Measurements from ENCODE around the gene SYNJ2.

The SYNJ2 gene

DNA sequence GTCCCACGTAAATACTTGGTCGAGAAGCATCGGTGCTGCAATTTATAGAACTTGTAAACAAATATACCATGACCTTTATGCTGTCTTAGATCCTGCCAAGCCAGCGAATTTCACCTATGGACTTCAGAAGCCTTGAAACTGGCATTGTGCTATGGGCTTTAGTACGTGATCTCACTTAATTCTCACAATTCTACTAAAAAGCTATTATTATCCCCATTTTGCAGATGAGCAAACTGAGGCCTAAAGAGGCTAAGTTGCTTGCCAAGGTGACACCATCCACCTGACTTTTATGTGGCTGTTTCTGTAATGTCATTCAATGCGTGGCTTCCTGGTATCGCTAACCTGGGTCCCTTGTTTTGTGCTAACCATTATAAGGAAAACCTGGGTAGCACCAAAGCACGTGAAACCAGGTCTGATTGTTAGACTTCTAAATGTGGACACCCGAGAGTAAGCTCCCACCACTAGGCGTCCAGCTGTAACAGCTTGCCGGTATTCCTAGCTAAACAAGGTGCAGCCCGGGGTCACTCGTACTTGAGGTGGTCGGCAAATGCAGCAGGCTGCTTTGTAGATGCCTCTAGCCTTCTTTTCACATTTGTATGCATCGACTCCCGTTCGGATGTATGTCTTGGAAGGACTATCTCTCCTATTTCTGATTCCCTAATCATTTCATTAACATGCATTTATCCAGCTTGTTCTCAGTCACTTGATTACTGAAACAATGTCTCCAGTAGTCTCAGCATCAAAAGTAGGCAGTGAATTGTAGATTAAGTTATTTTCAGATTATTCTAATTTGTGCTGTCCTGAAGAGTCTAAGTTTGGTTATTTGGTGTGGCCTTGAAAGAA lies 1.1 kb downstream of the SYNJ2 start:
- DNase-seq (ENCODE audit: low spot score): no peak

DNA sequence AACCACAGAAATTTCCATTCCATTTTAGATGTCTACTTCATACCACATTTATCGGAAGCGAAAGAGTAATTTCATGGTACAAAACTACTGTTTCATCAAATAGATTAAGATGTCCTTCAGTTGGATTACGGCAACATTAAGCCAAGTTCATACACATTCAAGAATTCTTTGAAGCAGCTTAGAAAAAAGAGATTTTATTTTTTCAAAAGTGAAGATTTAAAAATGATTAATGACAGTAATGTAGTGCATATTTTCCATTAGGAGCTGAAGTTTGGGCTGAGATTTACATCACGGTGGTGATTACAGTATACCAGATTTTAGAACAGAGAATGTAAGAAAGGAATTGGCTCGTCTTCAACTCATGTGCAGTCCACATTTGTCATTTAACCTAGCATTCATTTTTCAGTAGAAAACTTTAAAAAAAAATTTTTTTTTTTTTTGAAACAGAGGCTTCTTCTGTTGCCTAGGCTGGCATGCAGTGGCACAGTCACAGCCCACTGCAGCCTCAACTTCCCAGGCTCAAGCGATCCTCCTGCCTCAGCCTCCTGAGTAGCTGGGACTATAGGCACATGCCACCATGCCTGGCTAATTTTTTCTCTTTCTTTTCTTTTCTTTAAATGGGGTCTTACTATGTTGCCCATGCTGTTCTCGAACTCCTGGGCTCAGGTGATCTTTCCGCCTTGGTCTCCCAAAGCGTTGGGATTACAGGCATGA lies 1.9 kb downstream of the SYNJ2 start:
- no peak for DNase-seq (ENCODE audit: low spot score)

GRCh38 chr6:157984128-157984527 lies 2.5 kb downstream of the SYNJ2 start:
- no peak for DNase-seq (ENCODE audit: low spot score)

- DNase-seq (ENCODE audit: low spot score): no peak
Measured at GRCh38 chr6:157984686-157985225, 3.1 kb downstream of the SYNJ2 start.

DNA sequence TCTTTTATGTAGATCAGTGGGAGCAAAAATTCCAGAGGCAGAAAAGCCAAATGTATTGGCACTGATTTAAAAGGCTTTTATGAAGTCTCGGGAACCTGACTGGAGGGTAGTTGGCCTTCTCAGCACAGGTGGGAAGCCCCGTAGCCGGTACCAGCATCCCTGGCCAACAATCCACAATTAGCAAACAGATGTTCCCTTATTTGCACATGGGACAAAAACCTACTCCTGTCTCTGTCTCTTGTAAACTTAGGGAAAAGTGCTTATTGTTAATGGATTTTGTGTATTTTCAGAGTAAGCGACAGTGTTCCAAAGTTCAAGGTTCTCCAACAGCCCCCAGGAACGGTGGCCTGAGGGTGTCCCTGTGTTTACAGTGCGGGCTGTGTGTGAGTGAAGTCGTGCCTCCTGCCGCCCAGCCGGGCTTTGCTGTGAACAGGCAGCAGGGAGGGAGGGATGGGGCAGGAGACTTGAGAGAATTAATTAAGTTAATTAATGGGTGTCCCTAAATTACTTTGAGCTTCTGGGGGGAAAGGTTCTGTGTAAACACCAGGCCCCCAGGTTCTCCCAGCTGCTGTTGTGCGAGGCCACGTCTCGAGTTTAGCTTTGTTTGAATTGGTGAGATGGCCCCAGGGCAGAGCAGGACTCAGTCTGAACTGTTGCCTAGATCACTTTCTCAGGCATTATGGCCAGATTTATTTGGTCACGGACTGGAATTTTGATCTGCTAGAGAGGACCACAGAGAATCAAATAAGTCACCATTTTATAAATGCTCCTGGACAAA lies 3.9 kb downstream of the SYNJ2 start:
- DNase-seq (ENCODE audit: low spot score): no peak

DNA sequence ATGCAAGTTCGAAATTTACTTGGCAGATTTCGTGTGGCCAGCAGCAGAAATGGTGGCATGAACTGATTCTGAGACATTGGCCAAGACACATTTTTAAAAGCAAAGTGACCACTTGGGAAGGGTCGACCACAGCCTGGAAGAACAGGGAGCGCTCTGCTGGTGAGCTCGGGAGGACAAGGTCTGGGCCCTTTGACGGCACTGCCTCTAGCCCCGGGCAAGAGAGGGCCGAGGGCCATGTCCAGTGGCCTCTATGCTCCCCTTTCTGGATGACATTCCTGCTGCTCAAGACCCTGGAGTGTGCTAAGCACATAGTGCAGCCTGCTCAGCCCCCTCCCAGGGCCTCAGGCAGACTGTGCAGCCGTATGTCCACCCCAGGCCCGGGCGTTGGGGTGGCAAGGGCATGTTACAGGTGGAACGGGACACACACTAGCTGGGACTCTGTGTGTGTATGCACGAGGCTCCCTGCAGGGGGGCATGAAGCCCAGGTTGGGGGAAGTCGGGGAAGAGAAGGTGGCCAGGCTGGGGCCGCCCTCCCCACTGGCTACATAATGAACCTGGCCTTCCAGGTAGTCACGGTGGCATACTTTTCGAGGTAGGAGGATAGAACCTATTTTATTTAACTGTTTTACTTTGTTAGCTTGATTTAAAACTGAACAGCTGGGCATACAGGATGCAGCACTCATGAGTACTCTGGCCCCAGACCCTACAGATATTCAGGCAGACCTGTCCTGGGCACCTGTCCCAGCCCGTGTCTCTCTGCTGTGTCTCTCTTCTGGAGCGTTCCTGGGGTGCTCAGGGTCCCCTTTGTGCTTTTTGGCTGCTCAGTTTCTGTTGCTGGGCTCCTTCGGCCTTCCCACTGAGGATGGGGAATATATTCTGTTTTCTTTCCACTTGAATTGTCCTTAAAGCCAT lies 6.4 kb downstream of the SYNJ2 start:
- DNase-seq (ENCODE audit: low spot score): no peak

- DNase-seq (ENCODE audit: low spot score): no peak
Measured at GRCh38 chr6:157988700-157989063, 7.0 kb downstream of the SYNJ2 start.

GRCh38 chr6:157989541-157990289 lies 8.1 kb downstream of the SYNJ2 start:
- no peak for DNase-seq (ENCODE audit: low spot score)

- peak; percentile 31 for DNase-seq (ENCODE audit: low spot score)
Measured at GRCh38 chr6:157990321-157991066, 8.8 kb downstream of the SYNJ2 start.

GRCh38 chr6:157991067-157991432 lies 9.4 kb downstream of the SYNJ2 start:
- no peak for DNase-seq (ENCODE audit: low spot score)

DNA sequence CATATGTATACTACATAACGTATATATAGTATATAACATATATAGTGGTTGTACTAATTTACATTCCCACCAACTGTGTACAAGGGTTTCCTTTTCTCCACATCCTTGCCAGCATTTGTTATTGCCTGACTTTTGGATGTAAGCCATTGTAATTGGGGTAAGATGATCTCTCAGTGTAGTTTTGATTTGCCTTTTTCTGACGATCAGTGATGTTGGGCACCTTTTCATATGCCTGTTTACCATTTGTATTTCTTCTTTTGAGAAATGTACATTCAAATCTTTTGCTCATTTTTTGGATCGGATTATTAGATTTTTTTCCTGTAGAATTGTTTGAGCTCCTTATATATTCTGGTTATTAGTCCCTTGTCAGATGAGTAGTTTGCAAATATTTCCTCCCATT lies 11.4 kb downstream of the SYNJ2 start:
- no peak for DNase-seq (ENCODE audit: low spot score)

DNA sequence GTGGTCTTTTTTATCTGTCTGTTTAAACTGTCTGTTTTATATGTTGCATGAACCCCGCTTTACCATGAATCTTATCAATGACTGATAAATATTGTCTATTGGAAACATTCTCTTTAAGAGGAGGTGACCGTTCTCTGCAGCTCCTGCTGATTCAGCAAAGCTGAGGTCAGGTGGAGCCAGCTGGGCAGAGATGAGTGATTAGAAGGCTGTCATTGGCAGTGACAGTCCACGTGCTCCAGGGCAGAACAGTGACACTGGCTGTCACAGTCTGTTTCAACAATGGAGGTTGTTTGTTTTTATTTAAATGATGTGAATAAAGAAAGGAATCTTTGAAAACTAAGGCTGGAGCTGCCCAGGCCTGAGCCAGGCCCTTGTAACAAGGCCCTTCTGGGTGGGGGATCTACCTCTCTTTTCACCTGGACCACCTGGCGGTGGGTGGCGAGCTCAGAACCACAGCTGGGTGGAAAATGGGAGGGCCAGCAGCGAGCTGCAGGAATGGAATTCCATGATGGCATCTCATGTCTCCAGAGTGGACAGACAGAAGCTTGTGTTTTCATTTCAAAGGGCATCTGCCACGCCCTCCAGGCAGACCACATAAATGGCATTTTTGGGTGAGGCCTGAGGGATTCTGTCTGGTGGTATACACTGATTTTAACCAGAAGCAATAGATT lies 12.6 kb downstream of the SYNJ2 start:
- no peak for DNase-seq (ENCODE audit: low spot score)

- no peak for DNase-seq (ENCODE audit: low spot score)
Measured at GRCh38 chr6:157995458-157995857, 13.8 kb downstream of the SYNJ2 start.

DNA sequence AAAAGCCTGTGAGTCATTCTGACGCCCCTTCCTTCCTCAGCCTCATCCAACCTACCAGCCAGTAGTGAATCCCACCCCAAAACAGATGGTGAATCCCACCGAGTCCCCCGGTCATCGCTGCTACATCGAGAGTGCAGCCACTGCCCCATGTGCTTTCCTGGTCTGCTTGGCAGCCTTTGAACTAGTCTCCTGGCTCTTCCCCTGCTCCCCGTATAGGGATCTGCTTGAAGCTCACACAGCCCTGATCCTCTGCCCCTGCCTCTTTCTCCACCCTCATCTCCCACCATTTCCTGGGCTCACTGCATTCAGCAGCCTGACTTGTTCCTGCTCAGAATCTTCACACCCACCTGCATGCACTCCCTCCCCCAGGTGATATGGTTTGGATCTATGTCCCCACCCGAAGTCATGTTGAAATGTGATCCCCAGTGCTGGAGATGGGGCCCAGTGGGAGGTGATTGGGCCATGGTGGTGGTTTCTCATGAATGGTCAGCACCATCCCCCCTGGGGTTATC lies 14.6 kb downstream of the SYNJ2 start:
- DNase-seq (ENCODE audit: low spot score): no peak

DNA sequence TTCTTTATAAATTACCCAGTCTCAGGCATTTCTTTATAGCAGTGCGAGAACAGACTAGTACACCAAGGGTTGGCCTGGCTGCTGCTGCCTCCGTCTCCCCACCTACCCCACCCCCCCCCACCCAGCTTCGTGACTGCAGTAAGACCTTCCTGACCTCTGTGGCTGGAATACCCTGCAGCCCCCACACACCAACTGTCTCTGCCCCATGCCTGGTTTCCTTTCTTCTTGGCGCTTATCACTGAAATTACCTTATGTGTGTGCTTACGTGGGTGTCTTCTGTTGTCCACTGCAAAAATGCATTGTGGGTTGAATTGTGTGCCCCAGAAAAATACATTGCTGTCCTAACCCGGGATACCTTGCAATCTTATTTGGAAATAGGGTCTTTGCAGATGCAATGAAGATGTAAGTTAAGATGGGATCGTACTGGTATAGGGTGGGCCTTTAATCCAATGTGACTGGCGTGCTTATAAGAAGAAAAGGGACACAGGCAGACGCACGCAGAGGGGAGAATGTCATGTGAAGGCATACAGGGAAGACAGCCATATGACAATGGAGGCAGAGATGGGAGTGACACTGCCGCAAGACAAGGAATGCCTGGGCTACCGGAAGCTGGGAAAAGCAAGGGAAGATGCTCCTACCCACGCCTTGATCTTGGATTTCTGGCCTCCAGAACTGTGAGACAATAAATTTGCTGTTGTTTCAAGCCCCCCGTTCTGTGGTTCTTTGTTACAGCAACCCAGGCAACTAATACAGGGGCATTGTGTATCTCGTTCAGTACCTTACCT lies 15.4 kb downstream of the SYNJ2 start:
- DNase-seq (ENCODE audit: low spot score): no peak

- no peak for DNase-seq (ENCODE audit: low spot score)
Measured at GRCh38 chr6:157997893-157998608, 16.4 kb downstream of the SYNJ2 start.

DNA sequence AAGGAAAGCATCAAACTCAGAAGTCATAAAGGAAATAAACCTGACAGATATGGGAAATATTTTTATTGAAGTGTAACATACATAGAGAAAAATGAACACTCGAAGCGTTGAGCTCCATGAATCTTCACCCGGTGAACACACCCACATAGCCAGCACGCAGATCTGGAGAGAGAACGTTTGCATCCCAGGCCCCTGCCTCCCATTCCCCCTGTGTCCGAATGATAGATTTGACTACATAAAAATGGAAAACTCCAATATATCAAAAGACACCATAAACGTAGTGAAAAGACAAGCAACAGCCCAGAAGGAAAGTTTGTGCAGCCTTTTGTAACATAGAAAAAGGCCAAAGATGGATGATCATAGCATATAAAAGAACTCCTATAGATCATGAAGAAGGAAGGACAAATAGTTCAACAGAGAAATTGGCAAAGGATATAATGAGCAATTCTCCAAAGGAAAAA lies 17.1 kb downstream of the SYNJ2 start:
- DNase-seq (ENCODE audit: low spot score): no peak

Data from germinal center (tissue), 1 donor.